Erythroblast (primary cell): ENCODE data around the gene GNB2.

Source experiments
- GATA1 ChIP-seq: IDR thresholded peaks from 2 replicates; pipeline ENCODE4 v1.6.1; 2011; ENCODE audit warnings: low read depth, mild to moderate bottlenecking, control low read depth, low read length, moderate library complexity
- POLR2A ChIP-seq: IDR thresholded peaks from 2 replicates; pipeline ENCODE4 v1.6.1; 2011; ENCODE audit warnings: mild to moderate bottlenecking, low read length

DNA sequence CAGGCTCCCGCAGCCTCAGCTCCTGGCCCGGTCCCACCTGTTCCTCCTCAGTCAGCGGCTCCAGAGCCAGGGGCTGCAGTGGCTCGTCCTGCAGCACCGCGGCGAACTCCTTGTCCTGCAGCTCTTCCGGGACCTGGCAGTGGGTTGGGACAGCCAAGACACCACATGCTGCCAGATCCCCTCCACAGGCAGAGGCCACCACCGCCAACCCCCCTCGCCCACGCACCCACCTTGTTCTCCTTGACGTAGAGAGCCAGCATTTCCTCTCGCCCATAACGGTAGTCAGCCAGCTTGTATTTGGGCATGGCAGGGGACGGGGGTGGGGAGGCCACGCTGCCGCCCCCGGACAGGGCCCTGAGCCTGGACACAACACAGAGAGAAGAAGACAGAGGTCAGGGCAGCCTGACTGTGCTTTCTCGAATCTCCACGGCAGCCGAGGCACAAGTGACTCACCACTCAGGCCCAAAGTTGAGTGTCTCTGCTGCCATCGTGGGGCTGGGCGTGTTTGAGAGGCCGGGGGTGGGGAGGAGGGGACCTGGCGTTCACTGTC is 14.3 kb downstream of the GNB2 start:
- no peak for TF ChIP-seq POLR2A
- no peak for TF ChIP-seq GATA1
